SH-SY5Y (cell line): ENCODE data around the gene A1BG.

ENCODE experiments used
- GATA2 ChIP-seq: IDR thresholded peaks from 2 replicates; pipeline ENCODE4 v1.6.1; 2011; ENCODE audit warnings: mild to moderate bottlenecking, low read depth, low read length
- GATA3 ChIP-seq: IDR thresholded peaks from 2 replicates; pipeline ENCODE4 v1.6.1; 2011; ENCODE audit warnings: low read depth, mild to moderate bottlenecking, low read length, moderate library complexity

DNA sequence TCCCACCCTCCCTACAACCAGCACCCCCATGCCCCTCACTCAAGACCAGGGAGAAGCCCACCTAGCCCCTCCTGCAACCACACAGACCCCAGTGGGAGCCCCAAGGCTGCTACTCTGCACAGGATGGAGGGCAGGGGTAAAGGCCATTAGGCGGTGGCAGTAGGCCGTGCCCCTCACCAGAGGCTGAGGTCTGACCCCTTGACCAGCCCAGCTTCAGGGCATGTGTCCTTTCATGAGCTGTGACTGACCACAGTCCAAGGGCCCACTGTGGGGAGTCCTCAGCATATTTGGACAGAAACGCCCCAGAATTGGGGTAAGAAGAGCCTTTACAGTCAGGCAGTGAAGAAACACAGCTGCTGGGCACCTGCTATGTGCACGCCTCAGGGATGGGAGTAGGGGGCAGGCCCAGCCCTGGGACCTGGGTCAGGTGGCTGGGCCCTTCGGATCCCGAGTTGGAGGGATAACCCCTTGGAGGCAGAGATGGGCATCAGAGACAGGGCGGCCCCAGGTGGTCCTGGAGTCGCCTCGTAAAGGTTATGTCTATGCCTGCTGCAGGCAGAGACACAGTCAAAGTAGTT is 32.1 kb upstream of the A1BG start:
- TF ChIP-seq GATA2 (no peak), GATA3 (no peak)
